ENCODE results near the gene STRIP1. TPM values are rescaled to one million over a fixed set of nuclear protein-coding genes. Genes with fewer than 3 reads are reported as not detected.

The STRIP1 gene
- total RNA-seq, 1 donor from 2014 or later = 37.1 TPM

DNA sequence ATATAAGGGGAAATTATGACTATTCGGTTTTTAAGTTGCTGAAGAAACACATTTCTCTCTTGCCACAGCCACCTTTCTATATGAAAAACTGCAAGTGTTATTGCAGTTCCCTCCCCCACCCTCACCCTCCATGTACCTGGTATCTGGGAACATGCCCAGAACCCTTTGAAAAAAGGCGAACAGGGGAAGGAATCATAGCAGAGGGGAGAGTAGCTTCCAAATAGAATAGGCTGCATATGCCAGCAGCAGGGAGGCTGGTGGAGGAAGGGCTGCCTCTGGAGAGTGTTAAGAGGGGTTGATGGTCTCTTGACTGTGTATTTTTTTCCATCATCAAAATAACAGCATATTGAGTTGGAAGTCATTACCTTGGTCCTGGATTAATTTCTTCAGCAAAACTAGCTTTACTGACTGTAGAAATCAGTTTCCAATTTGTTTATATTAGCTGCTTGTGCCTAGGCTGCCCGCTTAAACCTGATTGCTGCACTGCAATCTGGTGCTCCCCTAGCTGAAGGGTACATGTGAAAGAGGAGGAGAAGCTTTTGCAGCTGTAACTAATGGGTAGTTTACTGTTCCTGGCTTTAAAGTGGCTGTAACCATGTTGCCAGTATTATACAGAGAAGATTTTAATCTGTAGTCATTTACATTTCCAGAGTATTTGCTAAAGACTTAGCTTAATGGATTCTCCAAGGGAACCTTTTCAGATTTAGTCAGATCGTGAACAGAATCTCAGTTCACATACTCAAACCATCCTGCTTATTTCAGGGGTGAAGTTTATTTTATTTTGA, 27.2 kb upstream of the STRIP1 start:
- peaks cover 20 to 36% (median 30%) of the 10 kb centered on the region in 3 donors for H3K36me3 ChIP-seq (ENCODE audit: control insufficient read depth in 3 of 3, insufficient read depth in 3 of 3, low read length in 3 of 3)
- peak overlapping the region in 1 of 3 donors; percentile 9 for H3K9ac ChIP-seq (ENCODE audit: low read depth in 1 of 3, low read length in 3 of 3)
- no peaks in the 10 kb centered on the region for H3K9me3 ChIP-seq (ENCODE audit: control insufficient read depth in 3 of 3, low read length in 3 of 3)
- H3K4me3 ChIP-seq (ENCODE audit: low read length in 3 of 3) = no peak overlapping the region
- H3K27ac ChIP-seq (ENCODE audit: low read depth, low read length) = no peak overlapping the region
- H3K4me1 ChIP-seq (ENCODE audit: control insufficient read depth in 3 of 3, insufficient read depth in 3 of 3, low read length in 3 of 3) = peaks cover 31 to 47% (median 36%) of the 10 kb centered on the region in 3 donors
- no peaks in the 10 kb centered on the region for H3K27me3 ChIP-seq (ENCODE audit: control insufficient read depth in 3 of 3, insufficient read depth in 3 of 3, low read length in 3 of 3)

DNA sequence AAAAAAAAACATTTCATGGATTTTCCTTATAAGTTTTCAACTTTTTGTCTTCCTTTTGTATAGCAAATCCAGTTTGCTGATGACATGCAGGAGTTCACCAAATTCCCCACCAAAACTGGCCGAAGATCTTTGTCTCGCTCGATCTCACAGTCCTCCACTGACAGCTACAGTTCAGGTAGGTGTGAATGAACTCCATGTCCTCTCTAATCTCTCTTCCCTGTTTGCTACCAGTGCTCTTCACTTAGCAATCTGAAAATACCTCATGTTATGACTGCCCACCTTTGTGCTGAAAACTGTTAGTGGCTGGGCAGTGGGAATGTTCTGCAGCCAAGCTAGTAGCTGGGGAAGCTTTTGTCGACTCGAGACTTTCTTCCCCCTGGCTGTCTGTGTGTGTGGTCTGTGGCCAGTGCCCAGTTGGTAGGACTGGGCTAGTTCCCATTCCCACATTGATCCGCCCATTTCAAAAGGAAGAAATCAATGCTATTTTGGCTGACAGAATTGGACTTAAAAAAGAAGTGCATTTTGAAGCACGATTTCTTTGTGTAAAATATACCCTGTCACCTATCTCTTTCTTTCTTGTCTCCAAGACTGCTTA, 25.4 kb upstream of the STRIP1 start:
- H3K36me3 ChIP-seq (ENCODE audit: control insufficient read depth in 3 of 3, insufficient read depth in 3 of 3, low read length in 3 of 3) = peaks cover 28 to 45% (median 37%) of the 10 kb centered on the region in 3 donors

DNA sequence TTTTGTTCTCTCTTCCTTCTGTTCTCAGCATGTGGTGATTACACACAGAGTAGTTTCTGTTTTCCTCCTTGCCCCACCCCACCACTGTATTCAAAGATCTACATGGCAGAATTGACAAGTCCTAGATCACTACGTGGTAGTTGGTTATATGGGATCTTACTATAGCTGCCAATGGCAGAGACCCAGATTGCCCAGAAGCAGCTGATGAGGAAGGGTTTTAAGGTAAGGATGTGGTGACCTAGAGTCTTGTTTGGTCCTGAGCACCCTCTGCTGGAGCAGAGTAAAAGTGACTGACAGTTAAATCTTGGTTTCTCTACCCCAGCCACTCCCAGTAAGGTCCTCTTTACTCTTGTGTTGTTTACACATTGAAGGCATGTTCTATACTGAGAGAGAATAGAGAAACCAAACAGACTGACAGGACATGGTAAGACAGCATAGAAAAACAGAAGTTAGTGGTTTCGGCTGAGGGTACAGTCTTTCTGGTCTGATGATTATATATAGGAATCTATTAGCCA, 22.8 kb upstream of the STRIP1 start:
- Histone ChIP-seq H3K9me3 (ENCODE audit: control insufficient read depth in 3 of 3, low read length in 3 of 3) (no peaks in the 10 kb centered on the region), H3K4me1 (ENCODE audit: control insufficient read depth in 3 of 3, insufficient read depth in 3 of 3, low read length in 3 of 3) (peaks cover 8 to 14% (median 9%) of the 10 kb centered on the region in 3 donors), H3K36me3 (ENCODE audit: control insufficient read depth in 3 of 3, insufficient read depth in 3 of 3, low read length in 3 of 3) (peaks cover 47 to 66% (median 62%) of the 10 kb centered on the region in 3 donors), H3K4me3 (ENCODE audit: low read length in 3 of 3) (no peak overlapping the region), H3K27ac (ENCODE audit: low read depth, low read length) (no peak overlapping the region), H3K9ac (ENCODE audit: low read depth in 1 of 3, low read length in 3 of 3) (no peak overlapping the region), H3K27me3 (ENCODE audit: control insufficient read depth in 3 of 3, insufficient read depth in 3 of 3, low read length in 3 of 3) (no peaks in the 10 kb centered on the region)

More for the DNA sequence above, 25.4 kb upstream of the STRIP1 start:
- Histone ChIP-seq H3K9me3 (ENCODE audit: control insufficient read depth in 3 of 3, low read length in 3 of 3) (no peaks in the 10 kb centered on the region), H3K27me3 (ENCODE audit: control insufficient read depth in 3 of 3, insufficient read depth in 3 of 3, low read length in 3 of 3) (no peaks in the 10 kb centered on the region), H3K9ac (ENCODE audit: low read depth in 1 of 3, low read length in 3 of 3) (no peak overlapping the region), H3K4me1 (ENCODE audit: control insufficient read depth in 3 of 3, insufficient read depth in 3 of 3, low read length in 3 of 3) (peaks cover 19 to 31% (median 27%) of the 10 kb centered on the region in 3 donors), H3K4me3 (ENCODE audit: low read length in 3 of 3) (no peak overlapping the region), H3K27ac (ENCODE audit: low read depth, low read length) (no peak overlapping the region)

DNA sequence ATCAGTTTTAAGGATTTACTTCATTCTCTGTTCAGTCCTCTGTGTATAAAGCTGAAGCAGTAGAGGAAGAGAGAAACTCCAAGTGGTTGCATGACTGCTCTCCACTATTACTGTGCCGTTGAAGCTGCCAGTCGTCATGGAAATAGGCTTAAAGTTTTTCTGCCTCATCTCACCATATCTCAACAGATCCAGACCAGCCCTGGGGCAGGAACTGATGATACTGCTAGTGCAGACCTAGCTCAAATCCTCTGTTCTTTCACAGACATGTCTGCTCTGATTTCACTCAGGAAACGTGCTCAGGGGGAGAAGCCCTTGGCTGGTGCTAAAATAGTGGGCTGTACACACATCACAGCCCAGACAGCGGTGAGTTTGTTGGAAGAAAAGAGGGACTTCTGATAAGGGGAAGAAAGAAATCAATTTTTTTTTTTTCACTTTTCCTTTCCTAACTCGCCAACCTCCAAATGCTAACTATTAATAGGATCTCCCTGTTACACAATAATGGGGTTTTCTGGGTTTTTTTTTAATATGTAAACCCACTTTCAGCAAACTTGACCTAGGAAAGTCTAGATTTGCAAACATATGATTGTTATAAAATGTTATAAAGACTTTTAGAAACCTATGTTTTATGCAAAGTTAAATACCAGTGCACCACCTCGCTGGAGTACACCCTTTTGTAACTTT, 22.2 kb upstream of the STRIP1 start:
- Histone ChIP-seq H3K27me3 (ENCODE audit: control insufficient read depth in 3 of 3, insufficient read depth in 3 of 3, low read length in 3 of 3) (no peaks in the 10 kb centered on the region), H3K4me3 (ENCODE audit: low read length in 3 of 3) (no peak overlapping the region), H3K36me3 (ENCODE audit: control insufficient read depth in 3 of 3, insufficient read depth in 3 of 3, low read length in 3 of 3) (peaks cover 53 to 72% (median 69%) of the 10 kb centered on the region in 3 donors), H3K27ac (ENCODE audit: low read depth, low read length) (no peak overlapping the region), H3K9ac (ENCODE audit: low read depth in 1 of 3, low read length in 3 of 3) (no peak overlapping the region), H3K9me3 (ENCODE audit: control insufficient read depth in 3 of 3, low read length in 3 of 3) (no peaks in the 10 kb centered on the region), H3K4me1 (ENCODE audit: control insufficient read depth in 3 of 3, insufficient read depth in 3 of 3, low read length in 3 of 3) (peaks cover 2 to 7% (median 3%) of the 10 kb centered on the region in 3 donors)

DNA sequence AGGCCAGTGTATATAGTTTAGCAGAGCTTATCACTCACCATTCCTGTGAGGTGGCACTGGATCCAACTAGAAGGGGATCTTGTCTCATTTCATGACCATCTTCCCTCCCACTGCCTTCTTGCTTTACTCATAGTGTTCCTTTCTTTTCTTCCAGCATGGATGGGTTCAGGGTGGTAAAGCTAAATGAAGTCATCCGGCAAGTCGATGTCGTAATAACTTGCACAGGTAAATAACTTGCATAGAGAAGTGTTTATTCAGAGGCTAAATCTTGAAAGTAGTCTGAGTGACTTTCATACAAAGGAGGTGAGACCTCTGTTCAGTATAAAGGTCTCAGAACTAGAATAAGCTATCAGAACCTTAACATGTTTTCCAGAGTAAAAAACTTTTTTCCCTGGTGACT, 16.6 kb upstream of the STRIP1 start:
- Histone ChIP-seq H3K4me3 (ENCODE audit: low read length in 3 of 3) (no peak overlapping the region), H3K27ac (ENCODE audit: low read depth, low read length) (no peak overlapping the region), H3K9me3 (ENCODE audit: control insufficient read depth in 3 of 3, low read length in 3 of 3) (no peaks in the 10 kb centered on the region), H3K27me3 (ENCODE audit: control insufficient read depth in 3 of 3, insufficient read depth in 3 of 3, low read length in 3 of 3) (no peaks in the 10 kb centered on the region), H3K9ac (ENCODE audit: low read depth in 1 of 3, low read length in 3 of 3) (no peak overlapping the region), H3K4me1 (ENCODE audit: control insufficient read depth in 3 of 3, insufficient read depth in 3 of 3, low read length in 3 of 3) (no peaks in the 10 kb centered on the region), H3K36me3 (ENCODE audit: control insufficient read depth in 3 of 3, insufficient read depth in 3 of 3, low read length in 3 of 3) (peaks cover 75 to 88% (median 84%) of the 10 kb centered on the region in 3 donors)

DNA sequence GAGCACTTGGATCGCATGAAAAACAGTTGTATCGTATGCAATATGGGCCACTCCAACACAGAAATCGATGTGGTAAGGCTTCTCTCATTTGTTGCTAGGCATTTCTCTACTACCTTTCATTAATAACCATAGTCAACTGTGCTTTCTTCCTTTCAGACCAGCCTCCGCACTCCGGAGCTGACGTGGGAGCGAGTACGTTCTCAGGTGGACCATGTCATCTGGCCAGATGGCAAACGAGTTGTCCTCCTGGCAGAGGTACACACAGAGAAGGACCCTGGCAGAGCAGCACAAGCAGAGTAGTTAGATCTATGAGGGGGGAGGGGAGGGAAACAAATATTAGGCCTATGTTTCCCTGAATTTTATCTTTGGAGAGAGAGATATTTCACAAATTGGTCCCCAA, 16.0 kb upstream of the STRIP1 start:
- Histone ChIP-seq H3K36me3 (ENCODE audit: control insufficient read depth in 3 of 3, insufficient read depth in 3 of 3, low read length in 3 of 3) (peaks cover 76 to 93% (median 87%) of the 10 kb centered on the region in 3 donors), H3K27me3 (ENCODE audit: control insufficient read depth in 3 of 3, insufficient read depth in 3 of 3, low read length in 3 of 3) (no peaks in the 10 kb centered on the region), H3K9me3 (ENCODE audit: control insufficient read depth in 3 of 3, low read length in 3 of 3) (no peaks in the 10 kb centered on the region), H3K4me3 (ENCODE audit: low read length in 3 of 3) (no peak overlapping the region), H3K4me1 (ENCODE audit: control insufficient read depth in 3 of 3, insufficient read depth in 3 of 3, low read length in 3 of 3) (no peaks in the 10 kb centered on the region), H3K9ac (ENCODE audit: low read depth in 1 of 3, low read length in 3 of 3) (no peak overlapping the region), H3K27ac (ENCODE audit: low read depth, low read length) (no peak overlapping the region)

DNA sequence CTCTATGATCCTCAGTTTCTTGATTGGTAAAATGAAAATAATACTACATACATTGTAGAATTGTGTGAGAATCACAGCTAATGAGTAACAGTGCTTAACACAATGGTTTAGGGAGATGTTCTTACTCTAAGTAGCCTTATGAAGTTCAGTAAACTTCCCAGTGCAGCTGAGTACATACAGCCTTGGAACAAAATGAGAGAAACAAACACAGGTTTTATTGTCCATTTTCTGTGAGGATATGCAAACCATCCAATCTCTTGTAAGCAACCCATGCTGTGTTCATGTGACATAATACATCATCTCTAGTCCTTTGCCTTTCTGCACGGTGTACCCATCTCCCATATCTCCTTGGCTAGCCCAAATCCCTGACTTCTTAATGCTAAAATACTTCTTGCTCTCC, 14.7 kb upstream of the STRIP1 start:
- Histone ChIP-seq H3K9me3 (ENCODE audit: control insufficient read depth in 3 of 3, low read length in 3 of 3) (no peaks in the 10 kb centered on the region), H3K4me1 (ENCODE audit: control insufficient read depth in 3 of 3, insufficient read depth in 3 of 3, low read length in 3 of 3) (no peaks in the 10 kb centered on the region), H3K9ac (ENCODE audit: low read depth in 1 of 3, low read length in 3 of 3) (no peak overlapping the region), H3K27me3 (ENCODE audit: control insufficient read depth in 3 of 3, insufficient read depth in 3 of 3, low read length in 3 of 3) (no peaks in the 10 kb centered on the region), H3K4me3 (ENCODE audit: low read length in 3 of 3) (no peak overlapping the region), H3K27ac (ENCODE audit: low read depth, low read length) (no peak overlapping the region), H3K36me3 (ENCODE audit: control insufficient read depth in 3 of 3, insufficient read depth in 3 of 3, low read length in 3 of 3) (peaks cover 72 to 97% (median 96%) of the 10 kb centered on the region in 3 donors)

DNA sequence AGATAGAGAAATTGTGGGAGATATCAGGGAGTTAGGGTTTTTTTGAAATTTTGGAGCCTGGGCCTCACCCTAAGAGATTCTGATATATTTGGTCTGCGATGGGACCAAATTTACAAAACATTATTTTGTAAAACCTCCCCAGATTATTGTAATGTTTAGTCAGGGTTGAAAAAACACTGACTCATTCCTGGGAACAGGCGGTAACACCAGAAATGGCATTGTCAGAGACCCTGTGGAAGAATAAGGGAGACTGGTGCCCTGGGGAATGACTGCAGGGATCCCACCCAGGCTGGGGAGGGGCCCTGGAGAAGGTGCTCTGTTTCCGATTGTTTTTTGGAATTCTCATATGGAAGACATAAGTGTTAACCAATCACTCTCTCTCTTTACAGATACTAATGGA, 13.1 kb upstream of the STRIP1 start:
- no peak overlapping the region for H3K9ac ChIP-seq (ENCODE audit: low read depth in 1 of 3, low read length in 3 of 3)
- H3K36me3 ChIP-seq (ENCODE audit: control insufficient read depth in 3 of 3, insufficient read depth in 3 of 3, low read length in 3 of 3) = peaks cover 60 to 86% (median 84%) of the 10 kb centered on the region in 3 donors
- no peaks in the 10 kb centered on the region for H3K27me3 ChIP-seq (ENCODE audit: control insufficient read depth in 3 of 3, insufficient read depth in 3 of 3, low read length in 3 of 3)
- H3K4me3 ChIP-seq (ENCODE audit: low read length in 3 of 3) = no peak overlapping the region
- H3K4me1 ChIP-seq (ENCODE audit: control insufficient read depth in 3 of 3, insufficient read depth in 3 of 3, low read length in 3 of 3) = no peaks in the 10 kb centered on the region
- H3K27ac ChIP-seq (ENCODE audit: low read depth, low read length) = no peak overlapping the region
- no peaks in the 10 kb centered on the region for H3K9me3 ChIP-seq (ENCODE audit: control insufficient read depth in 3 of 3, low read length in 3 of 3)

DNA sequence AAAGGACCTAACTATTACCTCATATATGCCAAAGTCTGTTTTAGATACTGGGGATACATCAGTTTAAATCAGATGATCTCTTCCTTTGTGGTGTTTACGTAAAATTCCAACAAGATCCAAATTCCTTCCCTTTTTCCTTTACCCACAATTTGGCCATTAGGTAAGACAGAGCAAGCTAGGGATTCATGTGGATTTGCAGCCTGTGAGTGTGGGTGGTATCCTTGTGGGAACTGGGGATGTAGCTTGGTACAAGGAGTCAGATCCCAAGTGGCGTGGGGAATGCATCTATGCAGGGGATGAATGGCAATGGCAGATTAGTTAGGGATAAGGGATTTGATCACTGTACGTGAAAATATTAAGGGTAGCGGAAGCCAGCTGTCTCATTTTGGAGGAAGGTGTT, 9.8 kb upstream of the STRIP1 start:
- Histone ChIP-seq H3K27ac (ENCODE audit: low read depth, low read length) (no peak overlapping the region), H3K4me3 (ENCODE audit: low read length in 3 of 3) (no peak overlapping the region), H3K9ac (ENCODE audit: low read depth in 1 of 3, low read length in 3 of 3) (no peak overlapping the region), H3K27me3 (ENCODE audit: control insufficient read depth in 3 of 3, insufficient read depth in 3 of 3, low read length in 3 of 3) (no peaks in the 10 kb centered on the region), H3K9me3 (ENCODE audit: control insufficient read depth in 3 of 3, low read length in 3 of 3) (no peaks in the 10 kb centered on the region), H3K36me3 (ENCODE audit: control insufficient read depth in 3 of 3, insufficient read depth in 3 of 3, low read length in 3 of 3) (peaks cover 29 to 53% (median 52%) of the 10 kb centered on the region in 3 donors), H3K4me1 (ENCODE audit: control insufficient read depth in 3 of 3, insufficient read depth in 3 of 3, low read length in 3 of 3) (no peaks in the 10 kb centered on the region)

Measured in skeletal muscle tissue (tissue), 4 donors.